ENCODE measurements around the gene ADAMTS2.
"Not testable (repeated sequence)": the region's sequence is repeated elsewhere in the genome, so short reads cannot be mapped to it uniquely, and the experiment has no call there.

Gene ADAMTS2

GRCh38 chr5:179115845-179116524 lies 229.3 kb downstream of the ADAMTS2 start:
- no peak for DNase-seq

- no peak for DNase-seq
These were observed 230.0 kb downstream of the ADAMTS2 start for GRCh38 chr5:179115307-179115706.

GRCh38 chr5:179114756-179115155 lies 230.5 kb downstream of the ADAMTS2 start:
- DNase-seq, result no peak

GRCh38 chr5:179113945-179114641 lies 231.2 kb downstream of the ADAMTS2 start:
- no peak for DNase-seq

GRCh38 chr5:179113143-179113530 lies 232.1 kb downstream of the ADAMTS2 start:
- no peak for DNase-seq

GRCh38 chr5:179112469-179113142 lies 232.7 kb downstream of the ADAMTS2 start:
- no peak for DNase-seq

GRCh38 chr5:179111267-179112207 lies 233.7 kb downstream of the ADAMTS2 start:
- no peak for DNase-seq

GRCh38 chr5:179110528-179110927 lies 234.7 kb downstream of the ADAMTS2 start:
- no peak for DNase-seq

GRCh38 chr5:179101282-179101681 lies 244.0 kb downstream of the ADAMTS2 start:
- DNase-seq, result not testable (repeated sequence)

- DNase-seq, result no peak
These were observed 255.8 kb downstream of the ADAMTS2 start for GRCh38 chr5:179089502-179089901.

- DNase-seq, result no peak
These were observed 264.5 kb downstream of the ADAMTS2 start for GRCh38 chr5:179080724-179081123.

- no peak for DNase-seq
These were observed 265.9 kb downstream of the ADAMTS2 start for GRCh38 chr5:179079165-179079987.

- DNase-seq, result no peak
These were observed 279.6 kb downstream of the ADAMTS2 start for GRCh38 chr5:179065703-179066102.

- DNase-seq, result no peak
These were observed 284.2 kb downstream of the ADAMTS2 start for GRCh38 chr5:179061025-179061424.
